Brain pericyte (primary cell): ENCODE measurements around the gene CACNA1C.

Experiments
- DNase-seq: peaks from one replicate; pipeline ENCODE4 v3.0.0-alpha.2; 2012; ENCODE audit warnings: low read depth, low spot score

The CACNA1C gene

GRCh38 chr12:2627076-2627834 is 574.5 kb downstream of the CACNA1C start:
- DNase-seq, result no peak

GRCh38 chr12:2627835-2628191 is 575.0 kb downstream of the CACNA1C start:
- no peak for DNase-seq

GRCh38 chr12:2628401-2628800 is 575.6 kb downstream of the CACNA1C start:
- no peak for DNase-seq

GRCh38 chr12:2629051-2629450 is 576.3 kb downstream of the CACNA1C start:
- no peak for DNase-seq

GRCh38 chr12:2631653-2632350 is 579.0 kb downstream of the CACNA1C start:
- no peak for DNase-seq

GRCh38 chr12:2633176-2633824 is 580.5 kb downstream of the CACNA1C start:
- DNase-seq, result no peak

- DNase-seq, result no peak
These were observed 581.0 kb downstream of the CACNA1C start for GRCh38 chr12:2633825-2634200.

GRCh38 chr12:2634471-2634870 is 581.7 kb downstream of the CACNA1C start:
- no peak for DNase-seq

- no peak for DNase-seq
These were observed 584.1 kb downstream of the CACNA1C start for GRCh38 chr12:2636741-2637340.

GRCh38 chr12:2637371-2637770 is 584.6 kb downstream of the CACNA1C start:
- DNase-seq, result no peak

- DNase-seq, result no peak
These were observed 585.7 kb downstream of the CACNA1C start for GRCh38 chr12:2638273-2639019.

GRCh38 chr12:2639020-2639298 is 586.2 kb downstream of the CACNA1C start:
- DNase-seq, result no peak

GRCh38 chr12:2640281-2640680 is 587.5 kb downstream of the CACNA1C start:
- no peak for DNase-seq

- peak; percentile 65 for DNase-seq
These were observed 587.9 kb downstream of the CACNA1C start for GRCh38 chr12:2640709-2641108.

GRCh38 chr12:2641207-2641606 is 588.4 kb downstream of the CACNA1C start:
- DNase-seq, result no peak

GRCh38 chr12:2641761-2642160 is 589.0 kb downstream of the CACNA1C start:
- DNase-seq, result no peak

GRCh38 chr12:2642176-2642892 is 589.5 kb downstream of the CACNA1C start:
- no peak for DNase-seq

GRCh38 chr12:2642896-2643425 is 590.2 kb downstream of the CACNA1C start:
- DNase-seq, result no peak

GRCh38 chr12:2643576-2644135 is 590.9 kb downstream of the CACNA1C start:
- no peak for DNase-seq

GRCh38 chr12:2644683-2645405 is 592.1 kb downstream of the CACNA1C start:
- no peak for DNase-seq
